CD4-positive, alpha-beta T cell treated with Interleukin-10 for 1 hour (primary cell): ENCODE results near the gene ITIH4.

ENCODE experiments used
- DNase-seq: peaks from one replicate; pipeline ENCODE4 v3.0.0-alpha.2; 2020

Gene ITIH4

GRCh38 chr3:52829906-52830463, 487 bp downstream of the ITIH4 start:
- DNase-seq = no peak

- DNase-seq = no peak
These were observed 990 bp downstream of the ITIH4 start for GRCh38 chr3:52829482-52829881.

- DNase-seq = no peak
These were observed 2.6 kb downstream of the ITIH4 start for GRCh38 chr3:52827866-52828376.

- DNase-seq = no peak
These were observed 3.0 kb downstream of the ITIH4 start for GRCh38 chr3:52827441-52827840.

GRCh38 chr3:52824037-52824436, 6.4 kb downstream of the ITIH4 start:
- DNase-seq = no peak

- DNase-seq = no peak
These were observed 8.1 kb downstream of the ITIH4 start for GRCh38 chr3:52822363-52822762.

GRCh38 chr3:52820736-52821135, 9.7 kb downstream of the ITIH4 start:
- DNase-seq = peak; percentile 10

- DNase-seq = no peak
These were observed 10.5 kb downstream of the ITIH4 start for GRCh38 chr3:52819936-52820335.

- no peak for DNase-seq
These were observed 12.6 kb downstream of the ITIH4 start for GRCh38 chr3:52817860-52818259.

- no peak for DNase-seq
These were observed 13.3 kb downstream of the ITIH4 start for GRCh38 chr3:52817221-52817620.

GRCh38 chr3:52816654-52817053, 13.8 kb downstream of the ITIH4 start:
- no peak for DNase-seq

GRCh38 chr3:52816199-52816598, 14.3 kb downstream of the ITIH4 start:
- DNase-seq = no peak

- no peak for DNase-seq
These were observed 16.7 kb downstream of the ITIH4 start for GRCh38 chr3:52813810-52814209.

GRCh38 chr3:52811452-52812011, 18.9 kb downstream of the ITIH4 start:
- DNase-seq = no peak

- DNase-seq = no peak
These were observed 19.5 kb downstream of the ITIH4 start for GRCh38 chr3:52810923-52811322.

GRCh38 chr3:52809662-52810377, 20.7 kb downstream of the ITIH4 start:
- DNase-seq = no peak

- no peak for DNase-seq
These were observed 21.3 kb downstream of the ITIH4 start for GRCh38 chr3:52809149-52809548.

GRCh38 chr3:52805270-52806039, 25.0 kb downstream of the ITIH4 start:
- DNase-seq = no peak

- no peak for DNase-seq
These were observed 28.6 kb downstream of the ITIH4 start for GRCh38 chr3:52801839-52802238.

GRCh38 chr3:52800079-52800478, 30.4 kb downstream of the ITIH4 start:
- DNase-seq = no peak

GRCh38 chr3:52798978-52799476, 31.4 kb downstream of the ITIH4 start:
- DNase-seq = peak; percentile 7

GRCh38 chr3:52798376-52798977, 32.0 kb downstream of the ITIH4 start:
- no peak for DNase-seq

GRCh38 chr3:52796411-52796810, 34.1 kb downstream of the ITIH4 start:
- no peak for DNase-seq
